Measurements from ENCODE around the gene DIPK1C.

DIPK1C gene

DNA sequence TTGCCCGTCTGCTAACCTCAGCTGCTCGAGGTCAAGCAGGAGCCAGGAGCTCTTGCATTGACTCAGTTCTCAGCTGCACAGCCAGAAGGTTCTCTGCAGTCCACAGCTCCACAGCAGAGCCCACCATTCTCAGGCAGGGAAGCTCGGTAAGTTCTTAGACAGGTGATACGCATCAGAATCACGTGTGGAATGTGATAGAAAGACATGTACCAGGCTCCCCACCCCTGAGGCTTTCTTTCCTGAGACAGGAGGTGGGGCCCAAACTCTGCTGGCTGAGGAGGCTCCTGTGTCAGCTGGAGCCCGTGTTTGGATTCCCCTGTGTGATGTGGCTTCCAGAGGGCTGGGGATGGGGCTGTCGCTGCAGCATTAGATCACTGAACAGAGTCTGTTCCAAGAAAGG is 28.0 kb downstream of the DIPK1C start:
- Histone ChIP-seq H3K4me3 (ENCODE audit: low read length) (no peak overlapping the region), H3K27me3 (ENCODE audit: control insufficient read depth, low read length) (no peaks in the 10 kb centered on the region), H3F3A (ENCODE audit: control insufficient read depth, insufficient read depth) (no peaks in the 10 kb centered on the region), H3K36me3 (ENCODE audit: control insufficient read depth, low read length) (no peaks in the 10 kb centered on the region), H3K4me2 (ENCODE audit: low read length) (no peak overlapping the region), H3K4me1 (ENCODE audit: control insufficient read depth, low read length) (peaks cover 6% of the 10 kb centered on the region), H3K27ac (ENCODE audit: low read depth, low read length) (no peak overlapping the region), H4K20me1 (ENCODE audit: control insufficient read depth, insufficient read depth, low read depth, low read length) (no peaks in the 10 kb centered on the region), H3K9me3 (ENCODE audit: control insufficient read depth, insufficient read depth, low read length) (no peaks in the 10 kb centered on the region; the same call in 1 of the 2 replicates), H3K9me2 (replicated peaks; ENCODE audit: control insufficient read depth, low read length) (no peaks in the 10 kb centered on the region), H3K79me2 (ENCODE audit: control insufficient read depth, low read length) (no peaks in the 10 kb centered on the region)
- TF ChIP-seq EZH2phosphoT487 (IDR thresholded peaks at IDR 0.05; ENCODE audit: borderline replicate concordance, low read length): no peak
- TF ChIP-seq, protein P1, sequence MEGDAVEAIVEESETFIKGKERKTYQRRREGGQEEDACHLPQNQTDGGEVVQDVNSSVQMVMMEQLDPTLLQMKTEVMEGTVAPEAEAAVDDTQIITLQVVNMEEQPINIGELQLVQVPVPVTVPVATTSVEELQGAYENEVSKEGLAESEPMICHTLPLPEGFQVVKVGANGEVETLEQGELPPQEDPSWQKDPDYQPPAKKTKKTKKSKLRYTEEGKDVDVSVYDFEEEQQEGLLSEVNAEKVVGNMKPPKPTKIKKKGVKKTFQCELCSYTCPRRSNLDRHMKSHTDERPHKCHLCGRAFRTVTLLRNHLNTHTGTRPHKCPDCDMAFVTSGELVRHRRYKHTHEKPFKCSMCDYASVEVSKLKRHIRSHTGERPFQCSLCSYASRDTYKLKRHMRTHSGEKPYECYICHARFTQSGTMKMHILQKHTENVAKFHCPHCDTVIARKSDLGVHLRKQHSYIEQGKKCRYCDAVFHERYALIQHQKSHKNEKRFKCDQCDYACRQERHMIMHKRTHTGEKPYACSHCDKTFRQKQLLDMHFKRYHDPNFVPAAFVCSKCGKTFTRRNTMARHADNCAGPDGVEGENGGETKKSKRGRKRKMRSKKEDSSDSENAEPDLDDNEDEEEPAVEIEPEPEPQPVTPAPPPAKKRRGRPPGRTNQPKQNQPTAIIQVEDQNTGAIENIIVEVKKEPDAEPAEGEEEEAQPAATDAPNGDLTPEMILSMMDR (IDR thresholded peaks at IDR 0.05; ENCODE audit: low read depth, low read length, poor library complexity, severe bottlenecking): no peak

DNA sequence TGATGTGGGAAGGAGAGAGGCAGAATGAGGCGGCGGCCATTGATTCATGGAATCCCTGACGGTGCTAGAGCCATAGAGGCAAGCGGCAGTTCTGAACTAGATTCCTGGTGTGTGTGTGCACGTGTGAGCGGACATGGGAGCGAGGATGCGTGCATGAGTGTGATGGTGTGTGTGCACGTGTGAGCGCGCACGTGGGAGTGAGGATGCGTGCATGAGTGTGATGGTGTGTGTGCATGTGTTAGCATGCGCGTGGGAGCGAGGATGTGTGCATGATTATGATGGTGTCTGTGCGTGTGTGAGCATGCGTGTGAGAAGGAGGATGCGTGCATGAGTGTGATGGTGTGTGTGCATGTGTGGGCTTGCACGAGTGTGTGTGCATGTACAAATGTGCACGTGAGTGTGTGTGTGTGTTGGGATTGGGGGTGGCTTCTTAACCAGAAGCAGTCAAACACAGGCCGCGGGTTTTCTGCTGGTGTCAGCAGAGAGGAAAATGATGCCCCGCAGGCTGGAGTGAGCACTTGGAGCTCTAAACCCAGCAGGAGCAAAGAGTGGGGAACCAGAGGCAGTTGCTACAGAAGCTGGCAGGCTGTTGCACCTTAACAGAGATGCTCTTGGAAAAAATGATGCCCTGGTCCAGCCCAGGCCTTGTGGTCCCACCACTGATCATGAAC is 29.5 kb downstream of the DIPK1C start:
- Histone ChIP-seq H3K36me3 (ENCODE audit: control insufficient read depth, low read length) (no peaks in the 10 kb centered on the region), H3K27ac (ENCODE audit: low read depth, low read length) (no peak overlapping the region), H3K9me3 (ENCODE audit: control insufficient read depth, insufficient read depth, low read length) (no peaks in the 10 kb centered on the region; the same call in 1 of the 2 replicates), H3K4me1 (ENCODE audit: control insufficient read depth, low read length) (peaks cover 6% of the 10 kb centered on the region), H3K27me3 (ENCODE audit: control insufficient read depth, low read length) (no peaks in the 10 kb centered on the region), H3K4me2 (ENCODE audit: low read length) (no peak overlapping the region), H4K20me1 (ENCODE audit: control insufficient read depth, insufficient read depth, low read depth, low read length) (no peaks in the 10 kb centered on the region), H3K79me2 (ENCODE audit: control insufficient read depth, low read length) (no peaks in the 10 kb centered on the region), H3K4me3 (ENCODE audit: low read length) (no peak overlapping the region), H3F3A (ENCODE audit: control insufficient read depth, insufficient read depth) (no peaks in the 10 kb centered on the region), H3K9me2 (replicated peaks; ENCODE audit: control insufficient read depth, low read length) (no peaks in the 10 kb centered on the region)
- no peak for TF ChIP-seq EZH2phosphoT487 (IDR thresholded peaks at IDR 0.05; ENCODE audit: borderline replicate concordance, low read length)
- TF ChIP-seq, protein P1 (IDR thresholded peaks at IDR 0.05; ENCODE audit: low read depth, low read length, poor library complexity, severe bottlenecking): no peak

DNA sequence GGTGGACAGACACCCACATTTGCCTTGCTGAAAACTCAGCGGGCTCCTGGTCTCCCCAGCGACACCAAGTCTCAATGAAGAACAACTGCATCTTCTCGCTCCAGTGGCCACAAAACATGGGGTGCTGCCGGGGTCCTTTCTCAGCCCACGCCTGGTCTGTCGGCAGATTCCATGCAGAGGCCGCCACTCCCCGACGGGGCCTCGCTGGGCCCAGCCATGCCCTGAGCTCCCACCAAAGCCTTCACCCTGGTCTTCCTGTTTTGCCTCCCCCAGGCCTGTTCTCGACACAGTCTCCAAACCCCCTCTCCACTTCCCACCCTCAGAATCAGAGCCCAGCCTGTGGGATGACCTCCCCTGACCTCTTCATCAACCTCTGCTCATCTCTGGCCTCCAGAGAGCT is 31.2 kb downstream of the DIPK1C start:
- H4K20me1 ChIP-seq (ENCODE audit: control insufficient read depth, insufficient read depth, low read depth, low read length): no peaks in the 10 kb centered on the region
- no peaks in the 10 kb centered on the region for H3K79me2 ChIP-seq (ENCODE audit: control insufficient read depth, low read length)
- no peak overlapping the region for H3K4me2 ChIP-seq (ENCODE audit: low read length)
- no peaks in the 10 kb centered on the region for H3K9me2 ChIP-seq (replicated peaks; ENCODE audit: control insufficient read depth, low read length)
- H3F3A ChIP-seq (ENCODE audit: control insufficient read depth, insufficient read depth): no peaks in the 10 kb centered on the region
- H3K27me3 ChIP-seq (ENCODE audit: control insufficient read depth, low read length): no peaks in the 10 kb centered on the region
- peaks cover 6% of the 10 kb centered on the region for H3K4me1 ChIP-seq (ENCODE audit: control insufficient read depth, low read length)
- H3K4me3 ChIP-seq (ENCODE audit: low read length): no peak overlapping the region
- H3K9me3 ChIP-seq (ENCODE audit: control insufficient read depth, insufficient read depth, low read length): no peaks in the 10 kb centered on the region; the same call in 1 of the 2 replicates
- no peak for TF ChIP-seq EZH2phosphoT487 (IDR thresholded peaks at IDR 0.05; ENCODE audit: borderline replicate concordance, low read length)
- TF ChIP-seq, protein P1 (IDR thresholded peaks at IDR 0.05; ENCODE audit: low read depth, low read length, poor library complexity, severe bottlenecking): no peak
- H3K27ac ChIP-seq (ENCODE audit: low read depth, low read length): no peak overlapping the region
- H3K36me3 ChIP-seq (ENCODE audit: control insufficient read depth, low read length): no peaks in the 10 kb centered on the region

Data from DOHH2 (cell line).